GM18873 (cell line): ENCODE results near the gene ST3GAL2.
"Not testable (repeated sequence)": the region's sequence is repeated elsewhere in the genome, so short reads cannot be mapped to it uniquely, and the experiment has no call there.

ENCODE experiments used
- ATAC-seq: cut with Tn5 transposase; IDR thresholded peaks from one replicate; pipeline ENCODE4 v1.9.1; 2021; ENCODE audit warnings: mild to moderate bottlenecking, moderate library complexity, moderate number of reproducible peaks; ENCODE audit not compliant: unreplicated experiment, low FRiP score

The ST3GAL2 gene

GRCh38 chr16:70468776-70469525 lies 30.1 kb upstream of the ST3GAL2 start:
- no peak for ATAC-seq

- ATAC-seq, result no peak
These were observed 28.7 kb upstream of the ST3GAL2 start for GRCh38 chr16:70467608-70468007.

- no peak for ATAC-seq
These were observed 28.2 kb upstream of the ST3GAL2 start for GRCh38 chr16:70467113-70467512.

- ATAC-seq, result no peak
These were observed 27.8 kb upstream of the ST3GAL2 start for GRCh38 chr16:70466805-70467076.

GRCh38 chr16:70465999-70466804 lies 27.3 kb upstream of the ST3GAL2 start:
- ATAC-seq, result no peak

GRCh38 chr16:70463235-70463634 lies 24.3 kb upstream of the ST3GAL2 start:
- no peak for ATAC-seq

- no peak for ATAC-seq
These were observed 21.9 kb upstream of the ST3GAL2 start for GRCh38 chr16:70460737-70461261.

- no peak for ATAC-seq
These were observed 18.7 kb upstream of the ST3GAL2 start for GRCh38 chr16:70457446-70458166.

GRCh38 chr16:70455910-70456309 lies 17.0 kb upstream of the ST3GAL2 start:
- ATAC-seq, result no peak

- no peak for ATAC-seq
These were observed 15.5 kb upstream of the ST3GAL2 start, which contains the start of gene FCSK for GRCh38 chr16:70454222-70455034. FCSK (plus strand) TSS chr16:70454595; CDS start chr16:70463191, 8,596 bp downstream.

GRCh38 chr16:70453892-70454221 lies 15.0 kb upstream of the ST3GAL2 start:
- ATAC-seq, result no peak

- no peak for ATAC-seq
These were observed 14.4 kb upstream of the ST3GAL2 start for GRCh38 chr16:70453117-70453891.

GRCh38 chr16:70451004-70451340 lies 12.1 kb upstream of the ST3GAL2 start:
- not testable (repeated sequence) for ATAC-seq

GRCh38 chr16:70450142-70451003 lies 11.5 kb upstream of the ST3GAL2 start:
- not testable (repeated sequence) for ATAC-seq

- no peak for ATAC-seq
These were observed 9.2 kb upstream of the ST3GAL2 start for GRCh38 chr16:70448075-70448474.

GRCh38 chr16:70444249-70445063 lies 5.6 kb upstream of the ST3GAL2 start:
- no peak for ATAC-seq

GRCh38 chr16:70442344-70442743 lies 3.4 kb upstream of the ST3GAL2 start:
- no peak for ATAC-seq

- ATAC-seq, result no peak
These were observed 2.6 kb upstream of the ST3GAL2 start for GRCh38 chr16:70441406-70441990.
